HepG2 (cell line): ENCODE data around the gene TMUB1. TPM values are rescaled to one million over a fixed set of nuclear protein-coding genes. Genes with fewer than 3 reads are reported as not detected.

ENCODE experiments used
- CREM ChIP-seq, 2 experiments: sonication (generic) in 1 of 2; formaldehyde crosslinking in 1 of 2; IDR thresholded peaks; 2 replicates each; pipeline versions ENCODE4 v1.4.0 to v1.6.1; 2016 to 2020; ENCODE audit warnings: antibody characterized with exemption in 1 of 2, mild to moderate bottlenecking in 1 of 2, missing genetic modification reagents in 1 of 2
- CSRNP1 ChIP-seq: sonication (generic); formaldehyde crosslinking; IDR thresholded peaks from 2 replicates; pipeline ENCODE4 v1.8.1; 2023; ENCODE audit warnings: mild to moderate bottlenecking, missing genetic modification reagents
- MYC ChIP-seq: sonication (generic); formaldehyde crosslinking; IDR thresholded peaks from 2 replicates; pipeline ENCODE4 v1.9.0; 2021; ENCODE audit warnings: missing genetic modification reagents, borderline replicate concordance
- NCOR1 ChIP-seq: fragments of 200-600 bp; sonication (generic); IDR thresholded peaks from 2 replicates; pipeline ENCODE4 v1.7.0; 2017; ENCODE audit warnings: antibody characterized with exemption, low read length, borderline replicate concordance
- PHF5A ChIP-seq: IDR thresholded peaks from one replicate; pipeline ENCODE4 v1.6.1; 2018; ENCODE audit warnings: low read depth, missing genetic modification reagents; ENCODE audit not compliant: unreplicated experiment
- TAF15 ChIP-seq: fragments of 200-400 bp; formaldehyde crosslinking; IDR thresholded peaks from one replicate; pipeline ENCODE4 v1.6.1; 2018; ENCODE audit warnings: mild to moderate bottlenecking, low read depth, low read length; ENCODE audit not compliant: poor library complexity, severe bottlenecking
- ZBTB1 ChIP-seq: sonication (generic); formaldehyde crosslinking; IDR thresholded peaks from 2 replicates; pipeline ENCODE4 v1.4.0; 2020; ENCODE audit warnings: missing genetic modification reagents, borderline replicate concordance
- ZNF318 ChIP-seq: sonication (generic); formaldehyde crosslinking; IDR thresholded peaks from 2 replicates; pipeline ENCODE4 v1.4.0; 2020; ENCODE audit warnings: mild to moderate bottlenecking, missing genetic modification reagents
- ZNF414 ChIP-seq: sonication (generic); formaldehyde crosslinking; IDR thresholded peaks from 2 replicates; pipeline ENCODE4 v1.5.0; 2020; ENCODE audit warnings: missing genetic modification reagents
- ZNF577 ChIP-seq: sonication (generic); formaldehyde crosslinking; IDR thresholded peaks from 2 replicates; pipeline ENCODE4 v1.4.0; 2020; ENCODE audit warnings: mild to moderate bottlenecking, low read depth, missing genetic modification reagents, borderline replicate concordance
- ZNF704 ChIP-seq: sonication (generic); formaldehyde crosslinking; IDR thresholded peaks from 2 replicates; pipeline ENCODE4 v1.8.1; 2023; ENCODE audit warnings: mild to moderate bottlenecking, inconsistent platforms, moderate library complexity, missing genetic modification reagents, borderline replicate concordance
- ZNF724P ChIP-seq: sonication (generic); formaldehyde crosslinking; IDR thresholded peaks from 2 replicates; pipeline ENCODE4 v1.8.0; 2022; ENCODE audit warnings: missing genetic modification reagents, borderline replicate concordance
- polyA plus RNA-seq, 8 experiments: library from polyadenylated mRNA; depleted of rRNA in 3 of 8; stranded (reverse) in 7 of 8; unstranded in 1 of 8; fragments of >200 nt; fragmentation: Illumina TruSeq in 4 of 8; extraction: Trizol in 4 of 8; gene quantifications; 2 replicates each; pipeline versions ENCODE4 v1.2.1 to v1.2.3, GENCODE V29; 2011 to 2016; ENCODE audit warnings: low read depth in 4 of 8, missing spikeins in 1 of 8, mixed read lengths in 1 of 8; ENCODE audit not compliant: insufficient read depth in 1 of 8
- total RNA-seq, 5 experiments: library from RNA; depleted of rRNA; stranded (reverse); fragments of >200 nt; fragmentation: Illumina TruSeq; extraction: Trizol; gene quantifications; 2 replicates each; pipeline ENCODE4 v1.2.3, GENCODE V29; 2016; ENCODE audit warnings: low read depth in 1 of 5

Gene TMUB1
- total and polyA plus RNA-seq, 2 of the 13 experiments (the other 11 are each of a cell fraction or from before 2014, with no cell fraction given) = 44.8 to 51.6 TPM

- TF ChIP-seq ZNF318 (no peak), CSRNP1 (CRISPR knock-in tag) (0 out of 2 replicates have a peak, but pooled peaks have one; percentile 40), ZBTB1 (no peak), CREM (IDR thresholded peaks at IDR 0.05) (peak; percentile 99), CREM (CRISPR knock-in tag; IDR thresholded peaks at IDR 0.05) (no peak), ZNF724P (CRISPR knock-in tag) (no peak; the same call in 1 of the 2 replicates), PHF5A (no peak), MYC (peak; percentile 50; the same call in 1 of the 2 replicates), ZNF414 (CRISPR knock-in tag) (no peak), NCOR1 (peak; percentile 56; the same call in 1 of the 2 replicates), ZNF577 (CRISPR knock-in tag) (no peak), ZNF704 (peak; percentile 89), TAF15 (no peak)
Measured at GRCh38 chr7:151057989-151058780, 25.1 kb downstream of the TMUB1 start (continued).
